NCI-H1436 (cell line): ENCODE results near the gene SPATA32.
"Not testable (repeated sequence)": the region's sequence is repeated elsewhere in the genome, so short reads cannot be mapped to it uniquely, and the experiment has no call there.

Source experiments
- DNase-seq: peaks from one replicate; lab custom pipeline; 2025; lab: John Stamatoyannopoulos, UW

The SPATA32 gene

DNA sequence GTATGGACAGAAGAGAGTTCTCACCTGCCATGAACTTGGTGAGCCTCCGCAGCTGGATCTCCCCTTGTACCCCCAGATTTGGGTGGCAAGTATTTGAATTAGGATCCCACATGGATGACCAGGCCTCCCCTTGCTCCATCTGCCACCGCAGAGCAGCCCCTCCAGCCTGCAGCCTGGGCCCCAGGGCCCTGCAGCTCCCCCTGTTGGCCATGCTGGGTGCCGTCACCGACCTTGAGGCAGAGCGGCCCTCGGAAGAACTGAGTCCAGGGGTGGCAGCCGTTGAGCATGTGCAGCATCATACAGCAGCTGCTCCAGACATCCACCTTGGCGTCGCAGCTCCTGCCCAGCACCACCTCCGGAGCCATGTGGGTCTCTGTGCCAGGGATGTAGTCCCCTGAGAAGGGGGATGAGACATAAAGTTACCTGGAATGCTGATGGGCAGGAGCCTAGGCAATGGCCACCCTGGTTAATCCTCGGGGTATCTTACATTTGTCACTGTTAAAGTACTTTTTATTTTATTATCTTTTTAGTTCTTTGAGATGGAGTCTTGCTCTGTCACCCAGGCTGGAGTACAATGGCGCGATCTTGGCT lies 9.0 kb upstream of the SPATA32 start:
- peak; percentile 26 for DNase-seq

DNA sequence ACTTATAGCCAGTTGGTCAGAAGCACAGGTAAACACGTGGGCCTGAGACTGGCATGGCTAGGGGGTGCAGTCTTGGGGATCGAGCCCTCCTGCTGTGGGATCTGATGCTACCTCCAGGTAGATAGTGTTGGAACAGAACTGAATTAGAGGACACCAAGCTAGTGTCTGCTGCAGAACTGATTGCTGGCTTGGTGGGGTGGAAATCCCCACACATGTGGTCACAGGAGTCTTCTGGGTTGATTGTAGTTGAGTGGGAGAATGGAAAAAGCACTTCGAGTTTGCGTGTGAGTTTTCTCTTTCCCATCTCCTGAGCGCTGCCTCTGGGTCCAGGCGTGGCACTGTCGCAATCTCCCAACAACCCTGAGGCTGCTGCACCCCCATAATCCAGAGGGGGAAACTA lies 8.0 kb upstream of the SPATA32 start:
- no peak for DNase-seq

GRCh38 chr17:45267436-45268055 lies 5.7 kb upstream of the SPATA32 start:
- no peak for DNase-seq

DNA sequence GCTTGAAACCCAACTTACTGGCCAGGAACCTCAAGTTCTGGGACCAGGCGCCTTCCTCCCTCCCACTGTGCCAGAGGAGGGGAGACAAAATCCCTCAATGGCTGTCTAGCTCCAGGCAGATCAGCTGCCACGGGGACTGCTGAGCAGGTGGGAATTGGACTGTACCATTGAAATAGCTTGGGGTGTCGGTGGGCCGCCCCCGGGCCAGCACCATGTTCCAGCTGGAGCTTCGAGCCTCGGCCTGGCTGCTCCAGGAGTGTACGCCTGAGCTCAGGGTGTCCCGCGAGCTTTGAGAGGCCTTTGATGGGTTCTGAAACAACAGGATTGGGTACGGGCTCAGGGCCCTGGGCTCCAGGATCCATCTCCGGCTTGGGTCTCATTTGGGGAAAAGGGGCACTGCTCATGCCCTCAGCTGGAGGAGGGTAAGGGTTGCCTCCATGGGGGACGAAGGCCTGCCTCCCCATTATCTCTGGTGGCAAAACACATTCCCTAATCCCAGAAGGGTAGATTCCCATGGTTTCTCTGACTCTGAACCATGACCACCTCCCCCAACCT lies 4.6 kb upstream of the SPATA32 start:
- DNase-seq = no peak

DNA sequence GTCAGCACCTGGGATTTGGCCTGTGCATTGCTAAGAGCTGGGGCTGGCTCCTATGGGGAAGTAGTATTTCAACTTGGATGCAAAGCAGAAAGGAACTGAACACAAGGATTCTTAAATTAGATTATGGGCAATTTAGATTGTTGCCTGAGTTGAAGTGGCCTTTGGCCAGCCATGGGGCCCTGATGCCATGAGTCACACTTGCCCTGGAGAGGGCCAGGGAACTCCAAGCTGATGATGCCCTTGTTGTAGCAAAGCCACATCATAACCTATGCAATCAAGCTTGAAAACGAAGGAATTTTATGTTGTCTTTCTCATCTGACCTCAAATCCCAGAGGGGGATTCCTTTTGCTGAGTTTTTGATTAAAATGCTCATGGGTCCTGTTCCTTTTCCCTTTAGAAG lies 3.9 kb upstream of the SPATA32 start:
- no peak for DNase-seq

- peak; percentile 67 for DNase-seq
These were observed 3.1 kb upstream of the SPATA32 start for GRCh38 chr17:45264988-45265387.

GRCh38 chr17:45264430-45264829 lies 2.5 kb upstream of the SPATA32 start:
- no peak for DNase-seq

- DNase-seq = no peak
These were observed 1.6 kb upstream of the SPATA32 start for GRCh38 chr17:45263477-45263860.

DNA sequence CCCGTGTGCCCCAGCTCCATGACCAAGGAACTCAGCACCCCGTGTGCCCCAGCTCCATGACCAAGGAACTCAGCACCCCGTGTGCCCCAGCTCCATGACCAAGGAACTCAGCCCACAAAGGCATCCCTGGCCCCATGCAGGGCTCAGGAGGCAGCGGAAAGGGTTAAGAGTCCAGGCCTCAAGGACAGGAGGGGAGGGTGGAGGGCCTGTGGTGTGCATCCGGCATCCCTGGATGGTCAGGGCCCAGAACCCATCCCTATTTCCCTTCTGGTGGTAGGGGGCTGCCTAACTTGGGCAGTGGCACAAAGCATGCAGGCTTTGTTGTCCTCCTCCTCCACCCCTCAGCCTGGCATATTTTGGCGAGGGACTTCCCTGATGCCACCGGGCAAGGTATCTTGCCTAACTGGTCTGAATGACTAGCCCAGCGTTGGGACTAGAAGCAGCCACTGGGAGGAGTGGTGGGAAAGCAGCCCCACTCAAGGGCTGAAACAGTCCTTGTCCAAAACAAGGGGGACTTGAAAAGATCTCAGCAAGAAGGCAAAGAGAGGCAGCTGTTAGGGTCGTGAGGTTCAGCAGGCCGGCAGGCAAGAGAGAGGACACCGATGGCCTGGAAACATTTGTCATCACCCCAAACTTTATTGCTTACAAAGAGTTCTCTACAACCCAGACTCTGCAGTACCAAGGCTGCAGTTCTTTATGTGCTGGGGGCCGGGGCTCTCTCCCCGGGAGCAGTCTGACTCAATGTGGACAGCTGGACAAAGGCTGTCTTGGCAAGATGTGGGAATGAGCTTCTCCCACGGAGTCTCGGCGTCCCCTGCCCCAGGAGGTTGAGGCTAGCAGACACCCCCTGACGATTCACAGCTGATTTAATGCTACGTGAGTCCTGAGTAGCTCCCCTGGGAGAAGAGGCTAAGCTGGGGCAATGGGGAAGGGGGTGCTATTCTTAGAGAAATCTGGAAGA lies 902 bp upstream of the SPATA32 start:
- DNase-seq = no peak

DNA sequence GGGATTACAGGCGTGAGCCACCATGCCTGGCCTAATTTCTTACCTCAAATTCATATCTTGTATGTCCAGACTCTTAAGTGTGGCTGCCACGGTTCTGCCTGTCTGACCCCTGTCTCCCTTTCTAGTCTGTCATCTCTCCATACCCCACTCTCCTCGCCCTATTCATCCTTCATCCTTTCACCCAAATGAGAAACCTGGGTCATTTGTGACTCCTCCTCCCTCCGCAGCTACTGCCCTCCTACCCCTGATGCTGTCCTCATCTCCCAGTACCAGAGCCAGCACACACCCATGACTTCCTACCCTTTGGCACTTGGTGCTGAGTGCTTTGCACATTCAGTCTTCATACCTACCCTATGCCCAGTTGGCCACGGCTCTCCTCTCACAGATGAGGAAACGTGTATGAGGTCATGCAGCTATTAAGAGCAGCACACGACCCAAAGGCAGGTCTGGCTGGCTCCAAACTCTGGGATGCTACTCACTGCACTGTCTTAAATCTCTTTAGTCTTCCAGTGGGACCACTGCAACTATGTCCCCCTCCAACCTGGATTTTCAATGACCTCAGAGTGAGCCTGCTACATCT lies 1.6 kb downstream of the SPATA32 start:
- DNase-seq = no peak

DNA sequence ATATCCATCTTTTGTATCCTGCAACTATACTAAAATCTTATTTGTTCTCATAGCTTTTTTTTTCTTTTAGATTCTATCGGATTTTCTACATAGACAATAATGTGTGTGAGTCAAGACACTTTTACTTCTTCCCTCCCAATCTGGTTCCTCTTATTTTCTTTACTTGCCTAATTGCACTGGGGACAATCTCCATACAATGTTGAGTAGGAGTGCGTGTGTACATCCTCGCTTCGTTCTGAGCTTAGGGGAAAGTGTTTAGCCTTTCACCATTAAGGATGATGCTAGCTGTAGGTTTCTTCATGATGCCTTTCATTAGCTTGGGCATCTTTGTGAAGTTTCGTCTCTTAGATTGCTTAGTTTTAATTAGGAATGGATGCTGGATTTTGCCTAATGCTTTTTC lies 2.9 kb downstream of the SPATA32 start:
- DNase-seq = no peak

DNA sequence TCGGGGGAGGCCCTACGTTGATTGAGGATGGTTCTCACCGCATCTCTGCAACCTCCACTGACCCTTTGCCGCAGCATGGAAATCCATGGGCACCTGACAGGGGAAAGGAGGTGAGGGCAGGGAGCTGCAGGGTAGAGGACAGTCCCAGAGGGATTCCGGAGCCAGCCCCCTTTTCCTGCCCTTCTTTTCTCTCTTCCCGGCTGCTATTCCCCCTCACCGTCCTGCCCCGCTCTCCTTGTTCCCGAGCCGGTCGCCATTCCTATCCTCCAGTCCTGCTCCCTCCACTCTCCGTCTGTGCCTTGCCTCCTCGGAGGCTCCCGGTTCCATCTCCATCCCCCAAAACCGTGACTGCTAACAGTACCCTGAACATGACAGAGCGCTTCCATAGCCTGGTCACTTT lies 4.8 kb downstream of the SPATA32 start:
- no peak for DNase-seq

- no peak for DNase-seq
These were observed 5.6 kb downstream of the SPATA32 start for GRCh38 chr17:45256114-45256966.

GRCh38 chr17:45255358-45255757 lies 6.5 kb downstream of the SPATA32 start:
- no peak for DNase-seq

DNA sequence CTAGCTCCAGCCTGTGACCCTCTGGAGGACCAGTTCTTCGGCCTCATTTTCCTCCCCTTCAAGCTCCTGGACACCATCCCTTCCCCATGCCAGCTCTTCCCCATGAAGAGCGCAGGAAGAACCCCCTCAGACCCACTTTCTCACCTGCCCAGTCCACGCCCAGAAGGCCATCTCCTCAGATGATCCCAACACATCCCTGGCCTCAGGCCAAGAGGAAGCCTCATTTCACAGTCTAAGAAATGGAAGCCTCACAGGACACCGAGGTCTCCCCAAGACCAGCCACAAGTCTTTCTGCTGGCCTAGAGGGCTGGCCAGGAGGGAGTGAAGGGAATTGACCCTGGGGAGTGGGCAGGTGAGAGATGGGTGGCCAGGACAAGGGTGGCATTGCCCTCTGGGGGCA lies 8.0 kb downstream of the SPATA32 start:
- DNase-seq = no peak

GRCh38 chr17:45253237-45253636 lies 8.7 kb downstream of the SPATA32 start:
- DNase-seq = not testable (repeated sequence)

- DNase-seq = no peak
These were observed 10.0 kb downstream of the SPATA32 start for GRCh38 chr17:45251931-45252330.

DNA sequence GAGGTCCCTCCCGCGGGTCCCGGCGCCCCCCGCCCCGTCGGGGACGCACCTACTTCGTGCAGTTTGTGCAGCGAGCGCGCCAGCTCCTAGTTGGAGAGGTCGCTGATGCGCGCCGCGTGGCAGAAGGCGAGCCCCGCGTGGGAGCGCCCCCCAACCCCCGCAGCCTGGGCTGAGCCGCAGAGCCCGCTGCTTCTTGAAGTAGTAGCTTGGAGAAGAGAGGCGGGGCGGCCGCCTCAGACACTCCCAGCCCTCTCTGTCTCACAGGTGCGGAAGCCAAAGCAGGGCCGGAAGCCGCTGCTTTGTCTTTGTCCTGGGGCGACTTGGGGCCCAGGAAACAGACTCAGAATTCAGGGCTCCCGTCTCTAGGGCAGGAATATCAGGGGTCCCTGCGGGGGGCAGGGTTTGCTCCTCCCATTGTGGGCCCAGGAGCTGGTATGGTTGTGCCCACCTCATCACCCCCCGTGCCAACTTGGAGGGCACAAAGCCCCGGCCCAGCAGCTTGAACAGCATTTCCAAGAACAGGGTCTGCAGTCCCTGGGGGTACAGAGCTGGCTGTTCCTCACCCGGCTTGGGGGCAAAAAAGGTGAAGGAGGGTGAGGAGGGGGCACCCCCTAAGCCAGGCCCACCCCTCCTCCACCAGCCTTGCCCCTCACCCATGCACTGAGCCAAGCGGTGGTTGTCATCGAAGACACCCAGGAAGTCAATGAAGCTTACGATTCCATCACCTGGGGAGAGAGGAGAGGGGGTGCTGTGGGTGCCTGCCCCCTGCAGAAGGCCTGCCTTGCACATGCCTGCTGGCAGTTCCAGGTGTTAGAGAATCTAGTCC lies 13.5 kb downstream of the SPATA32 start:
- peak; percentile 58 for DNase-seq

GRCh38 chr17:45247429-45248131 lies 14.3 kb downstream of the SPATA32 start:
- peak; percentile 97 for DNase-seq
